GM10266 (cell line): ENCODE data around the gene MDFI.

Experiments
- DNase-seq: peaks from one replicate; pipeline ENCODE4 v3.0.0; 2012; ENCODE audit errors: extremely low spot score
- TF ChIP-seq, protein P1 (sequence below): IDR thresholded peaks from 2 replicates; pipeline ENCODE4 v1.5.1; 2012; ENCODE audit warnings: mild to moderate bottlenecking, low read depth; ENCODE audit not compliant: control insufficient read depth, insufficient read depth; ENCODE audit errors: missing control alignments

Gene MDFI

DNA sequence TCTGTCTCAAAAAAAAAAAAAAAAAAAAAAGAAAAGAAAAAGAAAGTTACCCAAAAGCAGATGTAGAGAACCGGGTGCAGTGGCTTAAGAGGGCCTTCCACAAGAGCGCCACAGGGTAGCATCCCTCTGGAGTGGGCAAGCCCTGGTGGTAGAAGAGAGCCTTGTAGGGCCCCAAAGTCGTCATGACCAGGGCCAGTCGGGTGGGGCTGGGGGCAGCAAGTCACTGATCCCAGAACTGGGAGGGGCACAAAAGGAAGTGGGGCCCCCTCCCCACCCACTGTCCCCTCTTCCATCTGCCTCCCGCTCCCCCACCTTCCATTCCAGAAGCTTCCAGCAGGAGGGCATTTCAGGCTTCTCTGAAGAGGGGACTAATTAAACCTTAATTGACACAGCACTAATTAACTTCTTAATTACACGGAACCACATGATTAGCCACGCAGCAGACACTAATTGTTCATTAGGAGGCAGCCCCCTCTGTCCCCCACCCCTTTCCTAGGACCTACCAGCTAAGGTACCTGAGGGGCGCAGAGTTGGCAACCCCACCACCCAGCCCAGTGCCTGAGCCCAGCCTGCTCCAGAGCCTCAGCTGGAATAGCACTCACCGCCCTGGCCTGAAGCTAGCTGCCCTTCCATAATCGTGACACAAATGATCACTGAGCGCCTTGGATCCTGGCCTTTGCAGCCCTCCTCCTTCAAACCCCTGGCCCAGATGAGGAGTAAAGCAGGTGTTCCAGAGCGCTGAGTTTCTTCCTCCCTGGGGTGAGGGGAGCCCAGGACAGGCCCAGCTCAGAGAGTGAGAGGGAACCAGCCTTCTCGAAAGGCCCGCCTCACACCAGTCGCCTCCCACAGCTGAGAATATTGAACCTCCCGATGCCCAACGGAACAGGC is 34.8 kb downstream of the MDFI start:
- DNase-seq: no peak
- TF ChIP-seq, protein P1, sequence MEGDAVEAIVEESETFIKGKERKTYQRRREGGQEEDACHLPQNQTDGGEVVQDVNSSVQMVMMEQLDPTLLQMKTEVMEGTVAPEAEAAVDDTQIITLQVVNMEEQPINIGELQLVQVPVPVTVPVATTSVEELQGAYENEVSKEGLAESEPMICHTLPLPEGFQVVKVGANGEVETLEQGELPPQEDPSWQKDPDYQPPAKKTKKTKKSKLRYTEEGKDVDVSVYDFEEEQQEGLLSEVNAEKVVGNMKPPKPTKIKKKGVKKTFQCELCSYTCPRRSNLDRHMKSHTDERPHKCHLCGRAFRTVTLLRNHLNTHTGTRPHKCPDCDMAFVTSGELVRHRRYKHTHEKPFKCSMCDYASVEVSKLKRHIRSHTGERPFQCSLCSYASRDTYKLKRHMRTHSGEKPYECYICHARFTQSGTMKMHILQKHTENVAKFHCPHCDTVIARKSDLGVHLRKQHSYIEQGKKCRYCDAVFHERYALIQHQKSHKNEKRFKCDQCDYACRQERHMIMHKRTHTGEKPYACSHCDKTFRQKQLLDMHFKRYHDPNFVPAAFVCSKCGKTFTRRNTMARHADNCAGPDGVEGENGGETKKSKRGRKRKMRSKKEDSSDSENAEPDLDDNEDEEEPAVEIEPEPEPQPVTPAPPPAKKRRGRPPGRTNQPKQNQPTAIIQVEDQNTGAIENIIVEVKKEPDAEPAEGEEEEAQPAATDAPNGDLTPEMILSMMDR: no peak

DNA sequence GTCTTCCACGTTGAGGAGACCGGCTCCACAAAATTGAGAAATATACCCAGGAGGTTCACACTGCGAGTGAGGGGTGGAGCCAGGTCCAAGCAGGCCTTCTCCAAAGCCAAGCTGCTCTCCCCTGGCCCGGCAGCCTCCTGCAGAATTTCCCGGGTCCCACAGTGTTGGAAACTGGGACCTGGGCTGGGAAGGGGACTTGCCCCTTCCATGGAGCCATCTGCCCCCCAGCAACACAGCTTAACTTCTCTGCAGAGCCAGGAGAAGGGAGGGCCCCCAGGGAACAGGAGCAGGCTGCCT is 35.4 kb downstream of the MDFI start:
- TF ChIP-seq, protein P1: no peak
- no peak for DNase-seq

DNA sequence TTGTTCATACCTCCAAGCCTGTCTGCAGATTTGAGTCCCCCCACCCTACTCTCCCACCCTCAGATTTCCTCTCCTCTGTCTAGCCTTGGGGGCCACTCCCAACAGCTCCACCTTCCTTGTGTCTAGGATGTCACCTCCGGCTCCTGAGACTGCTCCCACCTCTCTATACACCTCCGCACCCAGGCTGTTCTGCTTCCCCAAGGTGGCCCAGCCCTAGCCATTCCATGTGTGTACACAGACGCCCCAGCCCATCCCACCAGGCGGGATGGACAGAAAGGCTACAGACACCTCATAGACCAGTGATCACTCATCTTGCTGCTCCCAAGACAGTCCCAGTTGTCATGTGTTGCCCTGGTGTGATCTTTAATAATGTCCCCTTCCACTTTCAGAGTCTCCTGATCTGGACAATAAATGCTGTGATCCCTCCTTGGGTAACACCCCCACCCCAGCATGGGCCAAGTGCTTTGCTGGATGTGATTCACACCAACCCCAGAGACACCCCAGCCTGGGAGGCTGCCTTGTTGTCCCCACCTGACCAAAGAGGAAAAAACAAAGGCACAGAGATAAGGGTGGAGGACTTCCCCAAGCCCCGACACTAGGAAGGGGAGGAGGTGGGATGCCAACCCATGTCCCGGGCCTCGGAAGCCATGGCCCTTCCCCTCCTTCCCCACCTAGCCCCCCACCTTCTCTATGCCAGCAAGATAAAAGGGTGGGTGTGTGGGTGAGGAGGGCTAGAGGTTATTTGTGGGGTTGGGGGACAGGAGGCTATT is 36.1 kb downstream of the MDFI start:
- TF ChIP-seq, protein P1: no peak
- DNase-seq: no peak

DNA sequence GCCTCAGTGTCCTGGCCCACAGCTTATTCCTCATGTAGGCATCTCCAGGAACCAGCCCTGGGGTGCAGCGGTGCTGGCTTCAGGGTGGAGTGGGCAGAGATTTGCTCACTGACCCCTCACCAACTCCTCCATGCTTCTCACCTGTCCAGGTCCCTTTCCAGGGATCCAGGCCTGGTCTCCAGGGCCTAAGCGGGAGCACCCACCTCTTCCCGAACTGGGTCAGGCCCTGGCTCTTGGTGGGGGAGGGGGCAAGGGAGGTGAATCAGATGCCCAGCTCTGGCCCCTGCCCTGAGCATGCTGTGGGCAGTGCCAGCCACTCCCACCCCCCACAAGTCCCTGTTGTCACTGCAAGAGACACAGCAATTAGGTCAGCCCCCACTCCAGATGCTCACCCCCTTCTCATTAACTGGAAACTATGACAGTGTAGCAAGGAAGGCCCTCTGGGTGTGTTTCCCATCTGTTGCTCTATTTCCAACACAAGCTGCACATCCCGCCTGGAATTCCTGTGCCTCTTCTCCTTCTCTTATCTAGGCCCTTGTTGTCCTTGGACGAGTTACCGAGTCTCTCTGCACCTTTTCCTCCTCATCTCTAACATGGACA is 37.0 kb downstream of the MDFI start:
- DNase-seq: no peak
- TF ChIP-seq, protein P1: no peak

DNA sequence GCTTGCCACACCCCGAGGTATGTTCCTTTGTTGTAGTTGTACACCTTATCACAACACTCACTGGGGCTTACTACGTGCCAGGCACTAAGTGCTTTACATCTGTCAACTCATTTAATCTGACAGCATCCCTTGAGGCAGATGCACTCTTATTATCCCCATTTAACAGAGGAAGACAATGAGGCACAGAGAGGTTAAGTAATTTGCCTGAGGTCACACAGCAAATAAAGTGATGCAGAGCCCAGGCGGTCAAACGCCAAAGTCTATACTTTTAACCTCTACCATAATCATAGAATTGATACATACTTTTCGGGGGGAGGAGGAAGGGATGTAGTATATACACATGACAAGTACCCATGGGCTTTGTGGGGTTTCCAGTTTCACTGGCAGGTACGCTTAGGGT is 37.7 kb downstream of the MDFI start:
- DNase-seq: no peak
- TF ChIP-seq, protein P1: no peak

DNA sequence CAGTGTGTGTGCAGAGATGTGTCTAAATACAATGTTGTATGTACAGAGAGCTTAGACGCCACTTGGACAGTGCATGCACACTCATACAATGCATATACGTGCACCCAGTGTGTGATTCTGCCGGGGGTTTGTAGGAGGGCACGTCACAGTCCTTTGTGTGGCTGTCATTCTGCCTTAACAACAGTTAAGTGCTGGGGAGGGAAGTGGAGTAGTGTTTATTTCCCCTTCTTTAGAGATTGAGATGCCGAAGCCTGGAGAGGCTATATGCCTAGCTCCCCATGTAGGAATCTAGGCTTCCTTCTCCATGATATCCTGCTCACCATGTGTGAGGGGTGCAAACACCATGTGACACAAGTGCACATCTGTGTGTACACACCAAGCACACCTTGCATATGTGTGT is 38.2 kb downstream of the MDFI start:
- no peak for DNase-seq
- TF ChIP-seq, protein P1: no peak
